OCI-LY3 (cell line): ENCODE results near the gene NLRP3.

ENCODE experiments used
- H2AFZ ChIP-seq: fragments of 200-600, 300-600 bp; shearing (Covaris generic); 2 replicates; pipeline ENCODE4 v1.6.0; 2014; ENCODE audit warnings: antibody characterized with exemption, low read depth, low read length
- H3K27ac ChIP-seq: fragments of 200-600, 300-600 bp; sonication (generic); 2 replicates; pipeline ENCODE4 v1.5.1; 2014; ENCODE audit warnings: mild to moderate bottlenecking, low read length, moderate library complexity, mixed read lengths
- H3K27me3 ChIP-seq: fragments of 200-600, 300-600 bp; sonication (generic); 2 replicates; pipeline ENCODE4 v1.6.1; 2014; ENCODE audit warnings: low read depth, low read length, mixed read lengths
- H3K36me3 ChIP-seq: fragments of 200-600, 300-600 bp; sonication (generic); replicated peaks from 2 replicates; pipeline ENCODE3; 2014; ENCODE audit warnings: low read depth, low read length, mixed read lengths
- H3K4me1 ChIP-seq: fragments of 300-600, 200-600 bp; sonication (generic); 2 replicates; pipeline ENCODE4 v1.6.1; 2014; ENCODE audit warnings: low read length, mixed read lengths
- H3K4me2 ChIP-seq: fragments of 200-600, 300-600 bp; sonication (generic); 2 replicates; pipeline ENCODE4 v1.6.1; 2014; ENCODE audit warnings: low read length, mixed read lengths
- H3K4me3 ChIP-seq: fragments of 300-600, 200-600 bp; sonication (generic); 2 replicates; pipeline ENCODE4 v1.5.1; 2014; ENCODE audit warnings: antibody characterized with exemption, mild to moderate bottlenecking, low read length, moderate library complexity
- H3K79me2 ChIP-seq: fragments of 300-600, 200-600 bp; shearing (Covaris generic); 2 replicates; pipeline ENCODE4 v1.6.1; 2014; ENCODE audit warnings: mild to moderate bottlenecking, low read length, mixed read lengths
- H3K9ac ChIP-seq: fragments of 300-600, 200-600 bp; shearing (Covaris generic); 2 replicates; pipeline ENCODE4 v1.6.0; 2014; ENCODE audit warnings: mild to moderate bottlenecking, low read length, moderate library complexity
- H3K9me3 ChIP-seq: fragments of 200-600, 300-600 bp; shearing (Covaris generic); 2 replicates; pipeline ENCODE4 v1.6.1; 2014; ENCODE audit warnings: low read length, mixed read lengths; ENCODE audit not compliant: insufficient read depth
- H4K20me1 ChIP-seq: fragments of 200-600, 300-600 bp; sonication (generic); 2 replicates; pipeline ENCODE4 v1.6.1; 2016; ENCODE audit warnings: low read length, mixed read lengths; ENCODE audit not compliant: insufficient read depth
- CTCF ChIP-seq: fragments of 200-600, 300-600 bp; sonication (generic); IDR thresholded peaks from 2 replicates; pipeline ENCODE4 v1.5.1; 2014; ENCODE audit warnings: antibody characterized with exemption, low read length, low read depth
- EZH2phosphoT487 ChIP-seq: fragments of 200-600 bp; shearing (Covaris generic); IDR thresholded peaks from 2 replicates; pipeline ENCODE4 v1.6.1; 2018; ENCODE audit warnings: antibody characterized with exemption, mixed run types, low read depth

The NLRP3 gene

GRCh38 chr1:247435759-247436147, 19.8 kb downstream of the NLRP3 start:
- H3K4me2 ChIP-seq, result peak overlapping the region; percentile 46
- H3K27me3 ChIP-seq, result peaks cover 3% of the 10 kb centered on the region; the same call in 1 of the 2 replicates
- no peak for TF ChIP-seq EZH2phosphoT487
- no peak for TF ChIP-seq CTCF
- no peaks in the 10 kb centered on the region for H4K20me1 ChIP-seq
- peaks cover 15% of the 10 kb centered on the region for H3K36me3 ChIP-seq
- H3K9me3 ChIP-seq, result peaks cover 7% of the 10 kb centered on the region; the same call in 1 of the 2 replicates
- H3K4me1 ChIP-seq, result peaks cover 67% of the 10 kb centered on the region
- no peaks in the 10 kb centered on the region for H3K79me2 ChIP-seq
- no peak overlapping the region for H3K27ac ChIP-seq
- H3K4me3 ChIP-seq, result no peak overlapping the region; the same call in 1 of the 2 replicates
- no peak overlapping the region for H3K9ac ChIP-seq
- no peak overlapping the region for H2AFZ ChIP-seq

GRCh38 chr1:247437551-247438505, 21.9 kb downstream of the NLRP3 start:
- TF ChIP-seq EZH2phosphoT487 (no peak), CTCF (no peak)

GRCh38 chr1:247440001-247440620, 24.1 kb downstream of the NLRP3 start:
- H3K27me3 ChIP-seq, result peaks cover 3% of the 10 kb centered on the region; the same call in 1 of the 2 replicates

More at GRCh38 chr1:247437551-247438505, 21.9 kb downstream of the NLRP3 start:
- Histone ChIP-seq H2AFZ (no peak overlapping the region; the same call in 1 of the 2 replicates), H3K36me3 (peaks cover 11% of the 10 kb centered on the region), H3K9me3 (peaks cover 7% of the 10 kb centered on the region; the same call in 1 of the 2 replicates), H3K27ac (peak overlapping the region; percentile 92), H3K4me3 (peak overlapping the region; percentile 37), H3K27me3 (peaks cover 3% of the 10 kb centered on the region; the same call in 1 of the 2 replicates), H3K9ac (peak overlapping the region; percentile 47), H3K4me1 (peaks cover 74% of the 10 kb centered on the region), H4K20me1 (no peaks in the 10 kb centered on the region), H3K79me2 (no peaks in the 10 kb centered on the region), H3K4me2 (peak overlapping the region; percentile 77)

More at GRCh38 chr1:247440001-247440620, 24.1 kb downstream of the NLRP3 start:
- peak overlapping the region; percentile 53 for H3K4me3 ChIP-seq
- H3K27ac ChIP-seq, result peak overlapping the region; percentile 92
- TF ChIP-seq EZH2phosphoT487, result no peak
- TF ChIP-seq CTCF, result no peak
- peaks cover 7% of the 10 kb centered on the region; the same call in 1 of the 2 replicates for H3K9me3 ChIP-seq
- peaks cover 89% of the 10 kb centered on the region for H3K4me1 ChIP-seq
- H3K36me3 ChIP-seq, result peaks cover 11% of the 10 kb centered on the region
- H4K20me1 ChIP-seq, result no peaks in the 10 kb centered on the region
- H3K4me2 ChIP-seq, result peak overlapping the region; percentile 82
- no peak overlapping the region for H2AFZ ChIP-seq
- peak overlapping the region; percentile 64 for H3K9ac ChIP-seq
- H3K79me2 ChIP-seq, result no peaks in the 10 kb centered on the region
